Dermis microvascular lymphatic vessel endothelial cell (primary cell): Measurements from ENCODE around the gene C16orf90. TPM values are rescaled to one million over a fixed set of nuclear protein-coding genes. Genes with fewer than 3 reads are reported as not detected.
"Not testable (repeated sequence)": the region's sequence is repeated elsewhere in the genome, so short reads cannot be mapped to it uniquely, and the experiment has no call there.

ENCODE experiments used
- DNase-seq, 2 donors: peaks; one replicate each; pipeline versions ENCODE4 v3.0.0 to v3.0.0-alpha.2; 2010; ENCODE audit warnings: low read depth in 2 of 2
- total RNA-seq: library from RNA; depleted of rRNA; stranded (reverse); fragments of >200 nt; gene quantifications from 2 replicates; pipeline ENCODE4 v1.2.1, GENCODE V29; 2014

Gene C16orf90
- total RNA-seq, 1 donor from 2014 or later = not detected

- no peak for DNase-seq
These were observed 10.1 kb downstream of the C16orf90 start for GRCh38 chr16:3485097-3485745.

- no peak for DNase-seq
These were observed 10.8 kb downstream of the C16orf90 start for GRCh38 chr16:3484318-3485096.

GRCh38 chr16:3482659-3483241 is 12.5 kb downstream of the C16orf90 start:
- no peak for DNase-seq

- no peak for DNase-seq
These were observed 13.3 kb downstream of the C16orf90 start for GRCh38 chr16:3481696-3482658.

- no peak for DNase-seq
These were observed 14.2 kb downstream of the C16orf90 start for GRCh38 chr16:3480901-3481695.

- no peak for DNase-seq
These were observed 15.6 kb downstream of the C16orf90 start for GRCh38 chr16:3479654-3480216.

- no peak for DNase-seq
These were observed 16.9 kb downstream of the C16orf90 start for GRCh38 chr16:3478242-3478925.

GRCh38 chr16:3476409-3476808 is 18.9 kb downstream of the C16orf90 start:
- DNase-seq = no peak

GRCh38 chr16:3475604-3476375 is 19.5 kb downstream of the C16orf90 start:
- DNase-seq = no peak

- DNase-seq = not testable (repeated sequence)
These were observed 20.4 kb downstream of the C16orf90 start for GRCh38 chr16:3474870-3475269.

GRCh38 chr16:3474136-3474779 is 21.0 kb downstream of the C16orf90 start:
- DNase-seq = no peak

GRCh38 chr16:3473596-3473943 is 21.7 kb downstream of the C16orf90 start:
- DNase-seq = not testable (repeated sequence)

GRCh38 chr16:3472878-3473595 is 22.3 kb downstream of the C16orf90 start:
- no peak for DNase-seq

GRCh38 chr16:3471518-3472176 is 23.6 kb downstream of the C16orf90 start:
- DNase-seq = no peak

GRCh38 chr16:3470723-3471122 is 24.6 kb downstream of the C16orf90 start:
- no peak for DNase-seq

GRCh38 chr16:3469736-3470135 is 25.6 kb downstream of the C16orf90 start:
- DNase-seq = no peak

- no peak for DNase-seq
These were observed 26.8 kb downstream of the C16orf90 start for GRCh38 chr16:3468501-3468900.
